ENCODE results near the gene MEMO1.
A peak's percentile ranks its signal among the peaks of the same experiment; 100 is the strongest.
"Not testable (repeated sequence)": the region's sequence is repeated elsewhere in the genome, so short reads cannot be mapped to it uniquely, and the experiment has no call there.

Gene MEMO1

GRCh38 chr2:32010670-32011484 lies at the start of gene MEMO1:
Gene MEMO1 (minus strand): TSS chr2:32011008. CDS start chr2:32010247, 761 bp downstream.
- in situ Hi-C loops (cut with HindIII; ENCODE audit: low pct_unique_long_range_greater_than_20kb, low sequenced_read_pairs), result no loop called here
- DNase-seq (ENCODE audit: low read depth in 1 of 2, low spot score in 1 of 2), result peak; percentile 76 to 92
- no peak; the same call in 1 of the 2 replicates for TF ChIP-seq JUND (IDR thresholded peaks at IDR 0.05; ENCODE audit: low read depth)

- DNase-seq (ENCODE audit: low read depth in 1 of 2, low spot score in 1 of 2), result no peak
- in situ Hi-C loops (cut with HindIII; ENCODE audit: low pct_unique_long_range_greater_than_20kb, low sequenced_read_pairs), result no loop called here
- no peak for TF ChIP-seq JUND (IDR thresholded peaks at IDR 0.05; ENCODE audit: low read depth)
These were observed 49.5 kb upstream of the MEMO1 start for GRCh38 chr2:32060266-32060665.

GRCh38 chr2:32058130-32058529 lies 47.3 kb upstream of the MEMO1 start:
- DNase-seq (ENCODE audit: low read depth in 1 of 2, low spot score in 1 of 2), result no peak
- in situ Hi-C loops (cut with HindIII; ENCODE audit: low pct_unique_long_range_greater_than_20kb, low sequenced_read_pairs), result no loop called here
- no peak for TF ChIP-seq JUND (IDR thresholded peaks at IDR 0.05; ENCODE audit: low read depth)

- DNase-seq (ENCODE audit: low read depth in 1 of 2, low spot score in 1 of 2); in situ Hi-C loops (cut with HindIII; ENCODE audit: low pct_unique_long_range_greater_than_20kb, low sequenced_read_pairs): not testable (repeated sequence)
These were observed 43.8 kb upstream of the MEMO1 start for GRCh38 chr2:32054583-32054982.

- no peak for DNase-seq (ENCODE audit: low read depth in 1 of 2, low spot score in 1 of 2)
- no peak for TF ChIP-seq JUND (IDR thresholded peaks at IDR 0.05; ENCODE audit: low read depth)
- in situ Hi-C loops (cut with HindIII; ENCODE audit: low pct_unique_long_range_greater_than_20kb, low sequenced_read_pairs), result no loop called here
These were observed 41.1 kb upstream of the MEMO1 start for GRCh38 chr2:32051836-32052439.

- no peak for DNase-seq (ENCODE audit: low read depth in 1 of 2, low spot score in 1 of 2)
These were observed 32.8 kb upstream of the MEMO1 start for GRCh38 chr2:32043561-32043960.

GRCh38 chr2:32039447-32040219 lies 28.8 kb upstream of the MEMO1 start, which contains the start of gene DPY30:
Gene DPY30 (minus strand): TSS chr2:32039805. CDS start chr2:32039456, 349 bp downstream.
- no peak for TF ChIP-seq JUND (IDR thresholded peaks at IDR 0.05; ENCODE audit: low read depth)
- DNase-seq (ENCODE audit: low read depth in 1 of 2, low spot score in 1 of 2), result peak; percentile 51 to 89

More at GRCh38 chr2:32043561-32043960, 32.8 kb upstream of the MEMO1 start:
- no peak for TF ChIP-seq JUND (IDR thresholded peaks at IDR 0.05; ENCODE audit: low read depth)
- in situ Hi-C loops (cut with HindIII; ENCODE audit: low pct_unique_long_range_greater_than_20kb, low sequenced_read_pairs), result no loop called here

GRCh38 chr2:32034198-32034887 lies 23.5 kb upstream of the MEMO1 start:
- DNase-seq (ENCODE audit: low read depth in 1 of 2, low spot score in 1 of 2); in situ Hi-C loops (cut with HindIII; ENCODE audit: low pct_unique_long_range_greater_than_20kb, low sequenced_read_pairs): not testable (repeated sequence)

More at GRCh38 chr2:32039447-32040219, 28.8 kb upstream of the MEMO1 start, which contains the start of gene DPY30:
- in situ Hi-C loops (cut with HindIII; ENCODE audit: low pct_unique_long_range_greater_than_20kb, low sequenced_read_pairs), result no loop called here

GRCh38 chr2:32018789-32019482 lies 8.1 kb upstream of the MEMO1 start:
- in situ Hi-C loops (cut with HindIII; ENCODE audit: low pct_unique_long_range_greater_than_20kb, low sequenced_read_pairs); DNase-seq (ENCODE audit: low read depth in 1 of 2, low spot score in 1 of 2): not testable (repeated sequence)

- no peak for DNase-seq (ENCODE audit: low read depth in 1 of 2, low spot score in 1 of 2)
- no peak for TF ChIP-seq JUND (IDR thresholded peaks at IDR 0.05; ENCODE audit: low read depth)
- in situ Hi-C loops (cut with HindIII; ENCODE audit: low pct_unique_long_range_greater_than_20kb, low sequenced_read_pairs), result no loop called here
These were observed 2.1 kb upstream of the MEMO1 start for GRCh38 chr2:32012872-32013271.

GRCh38 chr2:32011485-32011960 lies 715 bp upstream of the MEMO1 start:
- no peak for DNase-seq (ENCODE audit: low read depth in 1 of 2, low spot score in 1 of 2)
- no peak for TF ChIP-seq JUND (IDR thresholded peaks at IDR 0.05; ENCODE audit: low read depth)
- in situ Hi-C loops (cut with HindIII; ENCODE audit: low pct_unique_long_range_greater_than_20kb, low sequenced_read_pairs), result no loop called here

GRCh38 chr2:32010280-32010669 lies 533 bp downstream of the MEMO1 start:
- in situ Hi-C loops (cut with HindIII; ENCODE audit: low pct_unique_long_range_greater_than_20kb, low sequenced_read_pairs), result not testable (repeated sequence)
- DNase-seq (ENCODE audit: low read depth in 1 of 2, low spot score in 1 of 2), result peak in 1 of 2 experiments; percentile 57

Measured in T47D (cell line).